ENCODE measurements around the gene NKAP. TPM values are rescaled to one million over a fixed set of nuclear protein-coding genes. Genes with fewer than 3 reads are reported as not detected.
A peak's percentile ranks its signal among the peaks of the same experiment; 100 is the strongest.

NKAP gene
- total and polyA plus RNA-seq, 2 of the 13 experiments (the other 11 are each of a cell fraction or from before 2014, with no cell fraction given): 3.6 to 6.1 TPM

DNA sequence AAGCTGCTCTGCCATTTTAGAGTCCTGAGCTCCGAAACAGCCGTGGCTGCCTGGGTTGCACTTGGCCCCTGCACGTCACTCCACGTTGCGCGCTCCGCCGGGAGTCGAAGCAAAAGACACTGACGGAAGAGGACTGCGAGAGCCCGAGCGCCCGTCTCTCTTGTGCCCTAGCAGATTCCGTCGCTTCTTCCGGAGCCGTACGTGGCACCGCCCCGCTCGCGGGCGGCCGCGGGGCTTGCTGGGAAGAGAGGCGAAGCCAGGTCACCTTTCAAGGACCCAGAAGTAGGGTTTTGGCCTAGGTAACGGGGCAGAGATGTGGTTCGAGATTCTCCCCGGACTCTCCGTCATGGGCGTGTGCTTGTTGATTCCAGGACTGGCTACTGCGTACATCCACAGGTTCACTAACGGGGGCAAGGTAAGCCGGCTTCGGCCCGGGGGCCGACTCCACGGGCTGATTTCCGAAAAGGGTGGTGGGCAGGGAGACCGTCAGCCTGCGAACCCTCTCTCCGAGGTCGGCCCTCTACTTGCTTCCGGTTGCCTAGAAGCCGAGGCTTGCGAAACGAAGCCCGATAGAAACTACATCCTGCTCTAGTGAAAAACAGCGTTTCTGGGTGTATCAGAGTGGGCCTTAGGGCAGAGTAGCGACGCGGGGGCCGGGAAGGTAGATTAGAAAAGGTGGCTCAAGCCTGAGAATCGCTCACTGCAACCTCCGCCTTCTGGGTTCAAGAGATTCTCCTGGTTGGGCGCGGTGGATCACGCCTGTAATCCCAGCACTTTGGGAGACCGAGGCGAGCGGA lies 71.8 kb downstream of the NKAP start, which contains the start of the genes NDUFA1 and RNF113A (continued):
- TF ChIP-seq, protein P1, sequence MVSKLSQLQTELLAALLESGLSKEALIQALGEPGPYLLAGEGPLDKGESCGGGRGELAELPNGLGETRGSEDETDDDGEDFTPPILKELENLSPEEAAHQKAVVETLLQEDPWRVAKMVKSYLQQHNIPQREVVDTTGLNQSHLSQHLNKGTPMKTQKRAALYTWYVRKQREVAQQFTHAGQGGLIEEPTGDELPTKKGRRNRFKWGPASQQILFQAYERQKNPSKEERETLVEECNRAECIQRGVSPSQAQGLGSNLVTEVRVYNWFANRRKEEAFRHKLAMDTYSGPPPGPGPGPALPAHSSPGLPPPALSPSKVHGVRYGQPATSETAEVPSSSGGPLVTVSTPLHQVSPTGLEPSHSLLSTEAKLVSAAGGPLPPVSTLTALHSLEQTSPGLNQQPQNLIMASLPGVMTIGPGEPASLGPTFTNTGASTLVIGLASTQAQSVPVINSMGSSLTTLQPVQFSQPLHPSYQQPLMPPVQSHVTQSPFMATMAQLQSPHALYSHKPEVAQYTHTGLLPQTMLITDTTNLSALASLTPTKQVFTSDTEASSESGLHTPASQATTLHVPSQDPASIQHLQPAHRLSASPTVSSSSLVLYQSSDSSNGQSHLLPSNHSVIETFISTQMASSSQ (IDR thresholded peaks at IDR 0.05; ENCODE audit: low read depth): no peak
- TF ChIP-seq, protein P1 (CRISPR knock-in tag; IDR thresholded peaks at IDR 0.05; ENCODE audit: borderline replicate concordance): 0 out of 2 replicates have a peak, but pooled peaks have one; percentile 13
- TF ChIP-seq HHEX (CRISPR knock-in tag; IDR thresholded peaks at IDR 0.05) (no peak), GABPA (IDR thresholded peaks at IDR 0.05; ENCODE audit: low read depth, low read length) (peak; percentile 54), GABPA (CRISPR knock-in tag; IDR thresholded peaks at IDR 0.05; ENCODE audit: low read depth) (peak; percentile 85), KMT2A (CRISPR knock-in tag; IDR thresholded peaks at IDR 0.05) (no peak; the same call in 1 of the 2 replicates), SALL1 (CRISPR knock-in tag; IDR thresholded peaks at IDR 0.05) (peak; percentile 69), HCFC1 (IDR thresholded peaks at IDR 0.05; ENCODE audit: low read depth, low read length) (no peak), CEBPZ (IDR thresholded peaks at IDR 0.05; ENCODE audit: low read length) (no peak), MXD4 (CRISPR knock-in tag; IDR thresholded peaks at IDR 0.05) (peak; percentile 28; the same call in 1 of the 2 replicates), MTA3 (CRISPR knock-in tag; IDR thresholded peaks at IDR 0.05) (no peak), ARID4A (CRISPR knock-in tag; IDR thresholded peaks at IDR 0.05; ENCODE audit: borderline replicate concordance) (peak; percentile 77; the same call in 1 of the 2 replicates)
- TF ChIP-seq, protein P2, sequence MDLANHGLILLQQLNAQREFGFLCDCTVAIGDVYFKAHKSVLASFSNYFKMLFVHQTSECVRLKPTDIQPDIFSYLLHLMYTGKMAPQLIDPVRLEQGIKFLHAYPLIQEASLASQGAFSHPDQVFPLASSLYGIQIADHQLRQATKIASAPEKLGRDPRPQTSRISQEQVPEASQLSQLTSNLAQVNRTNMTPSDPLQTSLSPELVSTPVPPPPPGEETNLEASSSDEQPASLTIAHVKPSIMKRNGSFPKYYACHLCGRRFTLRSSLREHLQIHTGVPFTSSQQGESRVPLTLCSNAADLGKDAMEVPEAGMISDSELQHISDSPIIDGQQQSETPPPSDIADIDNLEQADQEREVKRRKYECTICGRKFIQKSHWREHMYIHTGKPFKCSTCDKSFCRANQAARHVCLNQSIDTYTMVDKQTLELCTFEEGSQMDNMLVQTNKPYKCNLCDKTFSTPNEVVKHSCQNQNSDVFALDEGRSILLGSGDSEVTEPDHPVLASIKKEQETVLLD (CRISPR knock-in tag; IDR thresholded peaks at IDR 0.05; ENCODE audit: low read depth): 0 out of 2 replicates have a peak, but pooled peaks have one; percentile 52
- TF ChIP-seq, protein P3, sequence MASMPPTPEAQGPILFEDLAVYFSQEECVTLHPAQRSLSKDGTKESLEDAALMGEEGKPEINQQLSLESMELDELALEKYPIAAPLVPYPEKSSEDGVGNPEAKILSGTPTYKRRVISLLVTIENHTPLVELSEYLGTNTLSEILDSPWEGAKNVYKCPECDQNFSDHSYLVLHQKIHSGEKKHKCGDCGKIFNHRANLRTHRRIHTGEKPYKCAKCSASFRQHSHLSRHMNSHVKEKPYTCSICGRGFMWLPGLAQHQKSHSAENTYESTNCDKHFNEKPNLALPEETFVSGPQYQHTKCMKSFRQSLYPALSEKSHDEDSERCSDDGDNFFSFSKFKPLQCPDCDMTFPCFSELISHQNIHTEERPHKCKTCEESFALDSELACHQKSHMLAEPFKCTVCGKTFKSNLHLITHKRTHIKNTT (CRISPR knock-in tag; IDR thresholded peaks at IDR 0.05): no peak

Measured in HepG2 (cell line).